Gastroesophageal sphincter (tissue), 4 donors: ENCODE data around the gene CDC42BPB. TPM values are rescaled to one million over a fixed set of nuclear protein-coding genes. Genes with fewer than 3 reads are reported as not detected.

ENCODE experiments used
- ATAC-seq: fragments of 150-250 bp; one replicate; pipeline ENCODE4 v1.9.1; 2016; ENCODE audit warnings: mild to moderate bottlenecking, moderate library complexity
- H3K27ac ChIP-seq, 4 donors: fragments of 200-600 bp; sonication (generic) in 3 of 4; 1 replicate in 3 of 4; 2 replicates in 1 of 4; pipeline ENCODE4 v1.5.1; 2016 to 2019
- H3K27me3 ChIP-seq: fragments of 200-600 bp; sonication (generic); one replicate; pipeline ENCODE4 v1.5.1; 2019
- H3K36me3 ChIP-seq, 2 donors: fragments of 200-600 bp; sonication (generic); one replicate each; pipeline ENCODE4 v1.5.1; 2019; ENCODE audit warnings: control low read depth in 1 of 2
- H3K4me1 ChIP-seq, 3 donors: fragments of 200-600 bp; sonication (generic); 1 replicate in 2 of 3; 2 replicates in 1 of 3; pipeline ENCODE4 v1.5.1; 2016 to 2019; ENCODE audit warnings: control low read depth in 2 of 3
- H3K4me3 ChIP-seq, 2 donors: fragments of 200-600 bp; sonication (generic); one replicate each; pipeline ENCODE4 v1.5.1; 2019; ENCODE audit warnings: mild to moderate bottlenecking in 1 of 2, moderate library complexity in 1 of 2
- H3K9me3 ChIP-seq, 3 donors: fragments of 200-600 bp; sonication (generic); one replicate each; pipeline ENCODE4 v1.5.1; 2017 to 2019; ENCODE audit warnings: control low read depth in 2 of 3
- CTCF ChIP-seq, 4 experiments: fragments of 200-600 bp in 2 of 4; fragments of 450-650 bp in 2 of 4; sonication (generic) in 1 of 4; IDR thresholded peaks; one replicate each; pipeline ENCODE4 v1.5.1; 2017 to 2019; ENCODE audit warnings: antibody characterized with exemption in 4 of 4, mild to moderate bottlenecking in 2 of 4, moderate library complexity in 2 of 4
- EP300 ChIP-seq: sonication (generic); formaldehyde crosslinking; IDR thresholded peaks from one replicate; pipeline ENCODE4 v1.6.1; 2017; ENCODE audit warnings: antibody characterized with exemption, mild to moderate bottlenecking
- POLR2A ChIP-seq, 2 donors: fragments of 450-650 bp; IDR thresholded peaks; one replicate each; pipeline ENCODE4 v1.6.1; 2017; ENCODE audit warnings: antibody characterized with exemption in 2 of 2, mild to moderate bottlenecking in 2 of 2, moderate library complexity in 1 of 2
- POLR2AphosphoS5 ChIP-seq: sonication (generic); formaldehyde crosslinking; IDR thresholded peaks from one replicate; pipeline ENCODE4 v1.6.1; 2017; ENCODE audit warnings: antibody characterized with exemption
- WGBS, 2 donors: methylation state at CpG; one replicate each; pipeline ENCODE4 v1.1.5; 2018; ENCODE audit warnings: low coverage in 1 of 2; 5-methylcytosine and 5-hydroxymethylcytosine counted together
- total RNA-seq, 4 donors: library from RNA; depleted of rRNA; stranded (reverse); fragments of >200 nt; gene quantifications; one replicate each; pipeline ENCODE4 v1.1.0, GENCODE V29; 2016

Gene CDC42BPB
- total RNA-seq, 4 donors from 2014 or later, result 86.7 to 151 (median 97.3) TPM

GRCh38 chr14:102949801-102950451, 107.4 kb downstream of the CDC42BPB start:
- Histone ChIP-seq H3K36me3 (peaks cover 0 to 95% of the 10 kb centered on the region in 2 donors), H3K27me3 (no peaks in the 10 kb centered on the region), H3K27ac (peak overlapping the region in 3 of 4 donors; percentile 62 to 68 (median 65)), H3K4me1 (peaks cover 0 to 26% (median 12%) of the 10 kb centered on the region in 3 donors), H3K4me3 (no peak overlapping the region), H3K9me3 (no peaks in the 10 kb centered on the region)
- WGBS, 2 donors, result 80% methylated on average over 1 of the region's 23 CpGs; no CpG with 5 or more reads in 1 of the 2 donors
- TF ChIP-seq CTCF (IDR thresholded peaks at IDR 0.05) (no peak), POLR2AphosphoS5 (peak; percentile 40)
- peak; percentile 54 for ATAC-seq

GRCh38 chr14:102949062-102949800, 108.1 kb downstream of the CDC42BPB start:
- H3K27ac ChIP-seq, result peak overlapping the region in 3 of 4 donors; percentile 62 to 68 (median 65)
- 74% methylated on average over 12 of the region's 28 CpGs; no CpG with 5 or more reads in 1 of the 2 donors for WGBS, 2 donors

GRCh38 chr14:102948698-102949061, 108.7 kb downstream of the CDC42BPB start:
- Histone ChIP-seq H3K4me3 (no peak overlapping the region), H3K4me1 (peaks cover 0 to 26% (median 12%) of the 10 kb centered on the region in 3 donors), H3K36me3 (peaks cover 0 to 95% of the 10 kb centered on the region in 2 donors), H3K27me3 (no peaks in the 10 kb centered on the region), H3K27ac (peak overlapping the region in 2 of 4 donors; percentile 62 to 65), H3K9me3 (no peaks in the 10 kb centered on the region)
- WGBS, 2 donors, result 61% methylated on average over 3 of the region's 9 CpGs; no CpG with 5 or more reads in 1 of the 2 donors
- no peak for ATAC-seq
- no peak for TF ChIP-seq POLR2A (IDR thresholded peaks at IDR 0.05)
- TF ChIP-seq POLR2AphosphoS5, result no peak
- no peak for TF ChIP-seq CTCF (IDR thresholded peaks at IDR 0.05)
- TF ChIP-seq EP300, result no peak

More at GRCh38 chr14:102949062-102949800, 108.1 kb downstream of the CDC42BPB start:
- H3K4me1 ChIP-seq, result peaks cover 0 to 26% (median 12%) of the 10 kb centered on the region in 3 donors
- no peak overlapping the region for H3K4me3 ChIP-seq
- ATAC-seq, result no peak
- TF ChIP-seq POLR2A (IDR thresholded peaks at IDR 0.05), result no peak
- H3K36me3 ChIP-seq, result peaks cover 0 to 95% of the 10 kb centered on the region in 2 donors
- H3K9me3 ChIP-seq, result no peaks in the 10 kb centered on the region
- H3K27me3 ChIP-seq, result no peaks in the 10 kb centered on the region

- TF ChIP-seq POLR2AphosphoS5, result no peak
- TF ChIP-seq CTCF (IDR thresholded peaks at IDR 0.05), result no peak
- Histone ChIP-seq H3K9me3 (no peaks in the 10 kb centered on the region), H3K4me3 (no peak overlapping the region), H3K27ac (no peak overlapping the region), H3K36me3 (peaks cover 0 to 95% of the 10 kb centered on the region in 2 donors), H3K27me3 (no peaks in the 10 kb centered on the region), H3K4me1 (peaks cover 0 to 26% (median 12%) of the 10 kb centered on the region in 3 donors)
- WGBS, 2 donors, result 77 to 96% methylated on average over 9 to 12 of the region's 27 CpGs
- ATAC-seq, result no peak
Observed at GRCh38 chr14:102947321-102948103, 109.8 kb downstream of the CDC42BPB start.
